A549 treated with dexamethasone at 1 μM for 4 hours (cell line): ENCODE results near the gene CLRN2. TPM values are rescaled to one million over a fixed set of nuclear protein-coding genes. Genes with fewer than 3 reads are reported as not detected.

ENCODE experiments used
- total RNA-seq: library from RNA; stranded (reverse); fragments of 200-300 nt; extraction: Qiagen RNA extraction; gene quantifications from 5 replicates; pipeline ENCODE4 v1.2.3, GENCODE V29; 2022

CLRN2 gene
- not detected in 5 replicates for total RNA-seq

GRCh38 chr4:17514865-17515264 is at the start of gene CLRN2:
Gene CLRN2, plus strand, starts transcription at chr4:17515165. Its CDS starts 102 bp downstream, at chr4:17515267.

GRCh38 chr4:17511950-17512795 is 2.8 kb upstream of the CLRN2 start, which contains the start of gene QDPR:
Gene QDPR, minus strand, starts transcription at chr4:17512090. Its CDS starts 36 bp downstream, at chr4:17512054.

Other genes with a start within 250 kb of the CLRN2 start
- gene QDPR, start 3.1 kb upstream of the CLRN2 start, total RNA-seq, result 42.5 to 47.9 TPM (median 46.7 TPM) in 5 replicates
- 33.7 to 47.8 TPM (median 37.6 TPM) in 5 replicates for gene LAP3, start 62.0 kb downstream of the CLRN2 start, total RNA-seq
- gene MED28, start 99.5 kb downstream of the CLRN2 start, total RNA-seq, result 28.1 to 45.3 TPM (median 29.4 TPM) in 5 replicates